Activated B cell treated with CpG ODN at 0.5 μM for 24 hours (primary cell): ENCODE data around the gene RECK. TPM values are rescaled to one million over a fixed set of nuclear protein-coding genes. Genes with fewer than 3 reads are reported as not detected.

Source experiments
- ATAC-seq: fragments of 200-7000 bp; cut with Tn5 transposase; one replicate; pipeline ENCODE4 v1.10.0; 2021; ENCODE audit warnings: low read depth, mild to moderate bottlenecking, moderate library complexity
- CTCF ChIA-PET: fragments of 350-600 bp; sonication (Branson Sonifier 250); formaldehyde crosslinking; loops from one replicate; lab custom pipeline; 2021; ENCODE audit warnings: antibody characterized with exemption; lab: Charles Lee
- POLR2A ChIA-PET: fragments of 350-600 bp; sonication (Branson Sonifier 250); formaldehyde crosslinking; loops from one replicate; lab custom pipeline; 2021; ENCODE audit warnings: antibody characterized with exemption; lab: Charles Lee
- DNase-seq: peaks from one replicate; pipeline ENCODE4 v3.0.0; 2022
- H3K27ac Mint-ChIP-seq: one replicate; pipeline ENCODE4 v1.8.0; 2020; ENCODE audit warnings: mixed read lengths
- H3K27me3 Mint-ChIP-seq: one replicate; pipeline ENCODE4 v1.8.0; 2021; ENCODE audit warnings: mixed read lengths
- H3K36me3 Mint-ChIP-seq: one replicate; pipeline ENCODE4 v1.8.0; 2021; ENCODE audit warnings: low read depth, mixed read lengths
- H3K4me1 Mint-ChIP-seq: one replicate; pipeline ENCODE4 v1.8.0; 2021; ENCODE audit warnings: mixed read lengths
- H3K4me3 Mint-ChIP-seq: one replicate; pipeline ENCODE4 v1.8.0; 2020; ENCODE audit warnings: mild to moderate bottlenecking, mixed read lengths
- H3K9me3 Mint-ChIP-seq: one replicate; pipeline ENCODE4 v1.8.0; 2020; ENCODE audit warnings: mixed read lengths
- intact Hi-C: fragments of 100-400 bp; cut with micrococcal nuclease; formaldehyde crosslinking; loops from one replicate; pipeline ENCODE4 v1.15.1; 2024
- total RNA-seq: library from RNA; stranded (reverse); gene quantifications from 2 replicates; pipeline ENCODE4 v1.2.3, GENCODE V29; 2022
- TF ChIP-seq, protein P1 (sequence below): fragments of 200-600 bp; IDR thresholded peaks from one replicate; pipeline ENCODE4 v1.8.0; 2022; ENCODE audit warnings: antibody characterized with exemption, mild to moderate bottlenecking

The RECK gene
- total RNA-seq, 1 donor from 2014 or later = 4.2 TPM

DNA sequence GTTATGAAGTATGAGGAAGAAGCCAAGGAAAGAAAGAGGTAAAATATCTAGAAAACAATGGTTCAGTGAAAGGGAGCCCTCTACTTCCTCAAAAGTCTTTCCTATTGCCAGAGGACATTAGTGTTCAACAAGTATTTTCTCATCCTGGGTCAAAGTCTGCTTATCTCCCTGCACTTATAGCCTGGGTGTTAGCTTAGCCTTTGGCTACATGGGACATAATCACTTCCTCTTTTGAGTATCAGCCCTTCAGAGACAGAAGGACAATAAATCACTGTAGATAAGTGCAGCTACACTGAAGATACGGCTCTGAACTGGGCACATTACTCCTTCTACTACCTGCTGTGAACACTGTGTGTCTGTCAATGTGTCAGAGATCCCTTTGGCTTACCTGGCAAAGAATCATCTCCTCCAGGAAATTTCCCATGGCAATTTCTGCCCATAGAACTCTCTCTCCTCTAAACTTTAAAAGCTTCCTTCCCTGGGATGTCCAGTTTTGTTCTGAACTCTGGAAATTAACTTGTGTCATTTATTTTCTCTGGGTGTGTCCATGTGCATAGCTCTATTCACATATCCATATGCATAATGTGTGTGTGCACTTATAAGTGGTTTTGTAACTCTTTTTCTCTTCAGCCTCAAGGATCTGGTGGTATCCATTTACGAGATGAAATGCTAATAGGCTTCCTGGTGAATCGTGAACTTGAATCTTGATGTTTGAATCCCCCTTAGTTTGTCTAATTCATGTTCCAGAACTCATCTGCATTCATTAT is 30.0 kb upstream of the RECK start:
- TF ChIP-seq, protein P1, sequence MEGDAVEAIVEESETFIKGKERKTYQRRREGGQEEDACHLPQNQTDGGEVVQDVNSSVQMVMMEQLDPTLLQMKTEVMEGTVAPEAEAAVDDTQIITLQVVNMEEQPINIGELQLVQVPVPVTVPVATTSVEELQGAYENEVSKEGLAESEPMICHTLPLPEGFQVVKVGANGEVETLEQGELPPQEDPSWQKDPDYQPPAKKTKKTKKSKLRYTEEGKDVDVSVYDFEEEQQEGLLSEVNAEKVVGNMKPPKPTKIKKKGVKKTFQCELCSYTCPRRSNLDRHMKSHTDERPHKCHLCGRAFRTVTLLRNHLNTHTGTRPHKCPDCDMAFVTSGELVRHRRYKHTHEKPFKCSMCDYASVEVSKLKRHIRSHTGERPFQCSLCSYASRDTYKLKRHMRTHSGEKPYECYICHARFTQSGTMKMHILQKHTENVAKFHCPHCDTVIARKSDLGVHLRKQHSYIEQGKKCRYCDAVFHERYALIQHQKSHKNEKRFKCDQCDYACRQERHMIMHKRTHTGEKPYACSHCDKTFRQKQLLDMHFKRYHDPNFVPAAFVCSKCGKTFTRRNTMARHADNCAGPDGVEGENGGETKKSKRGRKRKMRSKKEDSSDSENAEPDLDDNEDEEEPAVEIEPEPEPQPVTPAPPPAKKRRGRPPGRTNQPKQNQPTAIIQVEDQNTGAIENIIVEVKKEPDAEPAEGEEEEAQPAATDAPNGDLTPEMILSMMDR = no peak
- H3K27me3 Mint-ChIP-seq = peaks cover 22% of the 10 kb centered on the region
- CTCF ChIA-PET = interaction anchor here (0.9 to 3.6 kb wide), 11 partner anchors 9 to 160 kb away, joined by 3 to 22 read pairs (median 3); no protein-coding TSS in a partner anchor

DNA sequence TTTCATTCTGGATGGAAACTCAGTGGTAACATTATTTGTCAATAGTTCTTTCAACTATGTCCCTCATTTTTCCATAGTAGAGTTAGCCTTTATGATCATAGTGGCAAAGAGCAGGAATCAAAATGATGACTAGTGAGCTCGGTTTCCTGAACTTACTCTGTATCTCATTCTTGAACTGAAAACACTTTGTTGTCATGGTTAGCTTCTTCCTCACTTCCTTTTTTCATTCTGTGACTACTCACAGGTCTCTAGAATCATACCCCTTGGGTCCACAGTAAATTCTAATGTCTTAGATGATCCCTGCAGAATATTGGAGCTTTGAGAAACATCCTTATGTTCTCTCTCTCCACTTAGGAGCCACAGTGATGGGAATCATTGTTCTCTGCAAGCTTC is 29.4 kb upstream of the RECK start:
- DNase-seq (no peak), ATAC-seq (peak; percentile 66)
- TF ChIP-seq, protein P1 = no peak
- Mint-ChIP-seq H3K36me3 (no peaks in the 10 kb centered on the region), H3K4me1 (peaks cover 32% of the 10 kb centered on the region), H3K9me3 (peaks cover 7% of the 10 kb centered on the region), H3K4me3 (peak overlapping the region; percentile 12), H3K27me3 (peaks cover 21% of the 10 kb centered on the region), H3K27ac (peak overlapping the region; percentile 11)
- CTCF ChIA-PET = interaction anchor here (0.9 to 3.6 kb wide), 12 partner anchors 9 to 159 kb away, joined by 3 to 22 read pairs (median 3); no protein-coding TSS in a partner anchor
- POLR2A ChIA-PET = interaction anchor here (0.6 kb wide), 1 partner anchor 370 kb away, joined by 7 read pairs; no protein-coding TSS in a partner anchor
- intact Hi-C loops = loop anchor here (1.0 to 5.0 kb wide), 2 partner anchors 35 to 52 kb away; no protein-coding TSS in a partner anchor

More for the DNA sequence above, 30.0 kb upstream of the RECK start:
- peak overlapping the region; percentile 11 for H3K27ac Mint-ChIP-seq
- peaks cover 7% of the 10 kb centered on the region for H3K9me3 Mint-ChIP-seq
- no peak for ATAC-seq
- DNase-seq = no peak
- POLR2A ChIA-PET = no interaction called here
- intact Hi-C loops = loop anchor here (1.0 to 5.0 kb wide), 2 partner anchors 34 to 51 kb away; no protein-coding TSS in a partner anchor
- H3K4me1 Mint-ChIP-seq = peaks cover 32% of the 10 kb centered on the region
- H3K36me3 Mint-ChIP-seq = no peaks in the 10 kb centered on the region
- H3K4me3 Mint-ChIP-seq = no peak overlapping the region

DNA sequence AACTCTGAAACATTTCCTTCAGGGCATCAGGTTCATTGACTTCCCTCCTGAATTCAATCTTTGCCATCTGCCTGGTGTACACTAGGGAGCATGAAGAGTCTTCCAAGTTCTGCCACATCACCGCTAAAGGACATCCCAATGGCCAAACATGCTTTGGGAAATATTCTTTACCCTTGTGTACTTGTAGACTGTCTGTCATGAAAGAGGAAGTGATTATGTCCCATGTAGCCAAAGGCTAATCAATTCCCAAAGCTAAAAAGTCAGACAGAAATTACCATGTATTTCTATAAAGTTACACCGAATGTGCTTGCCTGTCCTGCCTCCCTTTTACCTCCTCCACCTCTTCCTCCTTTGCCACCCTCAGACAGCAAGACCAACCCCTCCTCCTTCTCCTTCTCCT is 28.9 kb upstream of the RECK start:
- ChIA-PET CTCF (interaction anchor here (0.9 to 3.6 kb wide), 16 partner anchors 8 to 159 kb away, joined by 3 to 22 read pairs (median 4); no protein-coding TSS in a partner anchor), POLR2A (interaction anchor here (0.6 to 1.3 kb wide), 2 partner anchors 13 to 369 kb away, joined by 7 read pairs; no protein-coding TSS in a partner anchor)
- TF ChIP-seq, protein P1 = no peak
- H3K36me3 Mint-ChIP-seq = no peaks in the 10 kb centered on the region
- ATAC-seq (no peak), DNase-seq (no peak)
- peaks cover 17% of the 10 kb centered on the region for H3K27me3 Mint-ChIP-seq
- H3K4me3 Mint-ChIP-seq = no peak overlapping the region
- peaks cover 7% of the 10 kb centered on the region for H3K9me3 Mint-ChIP-seq
- H3K4me1 Mint-ChIP-seq = peaks cover 32% of the 10 kb centered on the region
- H3K27ac Mint-ChIP-seq = no peak overlapping the region
- intact Hi-C loops = loop anchor here (1.0 to 5.0 kb wide), 3 partner anchors 36 to 158 kb away; no protein-coding TSS in a partner anchor

DNA sequence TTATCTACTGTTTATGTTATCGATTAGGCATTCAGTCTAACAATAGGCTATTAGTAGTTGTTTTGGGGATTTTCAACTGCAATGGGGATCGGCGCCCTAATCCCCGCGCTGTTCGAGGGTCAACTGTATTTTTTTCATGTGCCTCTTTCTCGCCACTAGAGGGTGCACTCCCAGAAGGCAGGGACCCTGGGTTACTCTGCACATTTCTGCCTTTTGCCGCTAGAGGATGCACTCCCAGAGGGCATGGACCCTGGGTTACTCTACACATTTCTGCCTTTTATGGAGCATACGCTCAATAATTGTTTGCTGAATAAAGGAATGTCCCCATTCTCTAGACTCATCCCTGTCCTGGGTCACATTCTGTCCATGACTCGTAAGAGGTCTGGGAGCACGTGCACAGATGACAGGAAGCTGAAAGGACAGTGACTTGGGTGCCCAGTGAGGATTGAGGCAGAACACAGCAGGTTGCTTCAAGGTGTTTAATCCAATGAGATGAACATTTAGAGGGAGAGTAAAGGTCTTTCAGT is 27.9 kb upstream of the RECK start:
- H3K27ac Mint-ChIP-seq = no peak overlapping the region
- no peak overlapping the region for H3K4me3 Mint-ChIP-seq
- peaks cover 32% of the 10 kb centered on the region for H3K4me1 Mint-ChIP-seq
- CTCF ChIA-PET = interaction anchor here (1.1 to 3.6 kb wide), 8 partner anchors 9 to 106 kb away, joined by 3 to 22 read pairs (median 4); no protein-coding TSS in a partner anchor
- ATAC-seq (peak; percentile 92), DNase-seq (peak; percentile 20)
- H3K36me3 Mint-ChIP-seq = no peaks in the 10 kb centered on the region
- TF ChIP-seq, protein P1 = peak; percentile 54
- peaks cover 7% of the 10 kb centered on the region for H3K9me3 Mint-ChIP-seq
- intact Hi-C loops = loop anchor here (1.0 to 5.0 kb wide), 3 partner anchors 14 to 157 kb away; no protein-coding TSS in a partner anchor
- POLR2A ChIA-PET = interaction anchor here (1.3 kb wide), 1 partner anchor 14 kb away, joined by 7 read pairs; no protein-coding TSS in a partner anchor
- peaks cover 19% of the 10 kb centered on the region for H3K27me3 Mint-ChIP-seq
